CD4-positive, alpha-beta T cell treated with Interferon gamma for 1 hour (primary cell): Measurements from ENCODE around the gene TMEM63B.
"Not testable (repeated sequence)": the region's sequence is repeated elsewhere in the genome, so short reads cannot be mapped to it uniquely, and the experiment has no call there.

Experiments
- DNase-seq: peaks from one replicate; pipeline ENCODE4 v3.0.0-alpha.2; 2020

The TMEM63B gene

GRCh38 chr6:44094403-44095242, 32.7 kb upstream of the TMEM63B start:
- DNase-seq: no peak

GRCh38 chr6:44095243-44095623, 32.1 kb upstream of the TMEM63B start:
- not testable (repeated sequence) for DNase-seq

- DNase-seq: peak; percentile 73
These were observed 30.7 kb upstream of the TMEM63B start for GRCh38 chr6:44096612-44097011.

GRCh38 chr6:44097782-44098317, 29.5 kb upstream of the TMEM63B start:
- no peak for DNase-seq

- DNase-seq: no peak
These were observed 28.2 kb upstream of the TMEM63B start for GRCh38 chr6:44099192-44099591.

- DNase-seq: no peak
These were observed 27.2 kb upstream of the TMEM63B start for GRCh38 chr6:44100088-44100550.

GRCh38 chr6:44101832-44102231, 25.5 kb upstream of the TMEM63B start:
- DNase-seq: no peak

GRCh38 chr6:44102527-44102926, 24.8 kb upstream of the TMEM63B start:
- DNase-seq: no peak

- DNase-seq: no peak
These were observed 22.8 kb upstream of the TMEM63B start for GRCh38 chr6:44104481-44105021.

- no peak for DNase-seq
These were observed 22.2 kb upstream of the TMEM63B start for GRCh38 chr6:44105146-44105545.

GRCh38 chr6:44105993-44106740, 21.2 kb upstream of the TMEM63B start:
- no peak for DNase-seq

GRCh38 chr6:44107017-44107416, 20.3 kb upstream of the TMEM63B start:
- DNase-seq: no peak

GRCh38 chr6:44108471-44108870, 18.9 kb upstream of the TMEM63B start:
- no peak for DNase-seq

GRCh38 chr6:44109212-44109611, 18.1 kb upstream of the TMEM63B start:
- no peak for DNase-seq

- no peak for DNase-seq
These were observed 17.2 kb upstream of the TMEM63B start for GRCh38 chr6:44110005-44110676.

GRCh38 chr6:44110966-44111365, 16.4 kb upstream of the TMEM63B start:
- DNase-seq: no peak

- DNase-seq: no peak
These were observed 15.6 kb upstream of the TMEM63B start for GRCh38 chr6:44111434-44112417.

GRCh38 chr6:44113414-44113813, 13.9 kb upstream of the TMEM63B start:
- DNase-seq: no peak

- DNase-seq: no peak
These were observed 11.5 kb upstream of the TMEM63B start for GRCh38 chr6:44115866-44116265.

- DNase-seq: no peak
These were observed 10.5 kb upstream of the TMEM63B start for GRCh38 chr6:44116641-44117382.
